MG63 (cell line): ENCODE results near the gene UBTFL1. TPM values are rescaled to one million over a fixed set of nuclear protein-coding genes. Genes with fewer than 3 reads are reported as not detected.

ENCODE experiments used
- total RNA-seq: library from RNA; depleted of rRNA; stranded (reverse); fragments of >200 nt; shearing (Covaris generic); gene quantifications from 2 replicates; pipeline ENCODE4 v1.2.3, GENCODE V29; 2014; ENCODE audit warnings: low replicate concordance; rRNA removed

Gene UBTFL1
- total RNA-seq, 1 experiment from 2014 or later, result not detected

Other genes starting within 250 kb of the UBTFL1 start
- gene TRIM64B, start 207.5 kb upstream of the UBTFL1 start, total RNA-seq, result not detected in 2 replicates
- gene TRIM49D1, start 163.7 kb upstream of the UBTFL1 start, total RNA-seq, result not detected in 2 replicates
- gene TRIM49D2, start 161.9 kb upstream of the UBTFL1 start, total RNA-seq, result not detected in 2 replicates
- gene TRIM64, start 119.9 kb upstream of the UBTFL1 start, total RNA-seq, result not detected in 2 replicates
- not detected in 2 replicates for gene TRIM49C, start 54.8 kb upstream of the UBTFL1 start, total RNA-seq
- gene NAALAD2, start 48.7 kb downstream of the UBTFL1 start, total RNA-seq, result not detected in 2 replicates
- gene CHORDC1, start 137.1 kb downstream of the UBTFL1 start, total RNA-seq, result 73.8 and 189 TPM in 2 replicates